Trophoblast cell (in vitro differentiated cells and primary cell): ENCODE results near the gene SSBP2.

Experiments used
- DNase-seq, 2 donors: peaks; one replicate each; pipeline ENCODE4 v3.0.0-alpha.2; 2016
- H2AFZ ChIP-seq: 2 replicates; pipeline ENCODE4 v1.6.1; 2013; ENCODE audit warnings: low read length, moderate library complexity, mild to moderate bottlenecking; ENCODE audit not compliant: insufficient read depth, poor library complexity
- H2AK5ac ChIP-seq: 2 replicates; pipeline ENCODE4 v1.6.1; 2013; ENCODE audit warnings: mild to moderate bottlenecking, low read length
- H2BK120ac ChIP-seq: 2 replicates; pipeline ENCODE4 v1.6.1; 2013; ENCODE audit warnings: low read length, mild to moderate bottlenecking, moderate library complexity; ENCODE audit not compliant: insufficient read depth, poor library complexity
- H2BK12ac ChIP-seq: 2 replicates; pipeline ENCODE4 v1.6.1; 2013; ENCODE audit warnings: mild to moderate bottlenecking, low read length, moderate library complexity
- H2BK5ac ChIP-seq: 2 replicates; pipeline ENCODE4 v1.6.1; 2013; ENCODE audit warnings: low read length, low read depth, moderate library complexity, mild to moderate bottlenecking; ENCODE audit not compliant: poor library complexity
- H3K14ac ChIP-seq: 2 replicates; pipeline ENCODE4 v1.6.1; 2013; ENCODE audit warnings: mild to moderate bottlenecking, low read length
- H3K18ac ChIP-seq: 2 replicates; pipeline ENCODE4 v1.6.1; 2013; ENCODE audit warnings: mild to moderate bottlenecking, low read length
- H3K23ac ChIP-seq: 2 replicates; pipeline ENCODE4 v1.6.1; 2013; ENCODE audit warnings: low read length
- H3K27ac ChIP-seq: 2 replicates; pipeline ENCODE4 v1.5.1; 2013; ENCODE audit warnings: low read depth, mild to moderate bottlenecking, inconsistent platforms, low read length, moderate library complexity
- H3K27me3 ChIP-seq: 2 replicates; pipeline ENCODE4 v1.6.1; 2013; ENCODE audit warnings: inconsistent platforms, mild to moderate bottlenecking, low read length, moderate library complexity; ENCODE audit not compliant: insufficient read depth
- H3K36me3 ChIP-seq, 2 experiments: 1 replicate in 1 of 2; 2 replicates in 1 of 2; pipeline ENCODE4 v1.6.1; 2013; ENCODE audit warnings: low read length in 2 of 2, mild to moderate bottlenecking in 2 of 2, moderate library complexity in 1 of 2; ENCODE audit not compliant: insufficient read depth in 2 of 2, control insufficient read depth in 1 of 2
- H3K4ac ChIP-seq: 2 replicates; pipeline ENCODE4 v1.6.1; 2013; ENCODE audit warnings: low read depth, mild to moderate bottlenecking, low read length, moderate library complexity
- H3K4me1 ChIP-seq, 2 experiments: 1 replicate in 1 of 2; 2 replicates in 1 of 2; pipeline ENCODE4 v1.6.1; 2013; ENCODE audit warnings: low read length in 2 of 2, mild to moderate bottlenecking in 2 of 2, moderate library complexity in 1 of 2; ENCODE audit not compliant: insufficient read depth in 2 of 2, control insufficient read depth in 1 of 2
- H3K4me2 ChIP-seq: 2 replicates; pipeline ENCODE4 v1.6.1; 2013; ENCODE audit warnings: inconsistent platforms, mild to moderate bottlenecking, low read length, moderate library complexity
- H3K4me3 ChIP-seq: 2 replicates; pipeline ENCODE4 v1.5.1; 2013; ENCODE audit warnings: mild to moderate bottlenecking, low read depth, low read length, inconsistent platforms
- H3K79me1 ChIP-seq: one replicate; pipeline ENCODE4 v1.6.1; 2013; ENCODE audit warnings: low read length
- H3K79me2 ChIP-seq: 2 replicates; pipeline ENCODE4 v1.6.1; 2013; ENCODE audit warnings: low read length, mild to moderate bottlenecking; ENCODE audit not compliant: control insufficient read depth, insufficient read depth, poor library complexity
- H3K9ac ChIP-seq: 2 replicates; pipeline ENCODE4 v1.6.1; 2013; ENCODE audit warnings: mild to moderate bottlenecking, low read length
- H3K9me3 ChIP-seq: 2 replicates; pipeline ENCODE4 v1.6.1; 2013; ENCODE audit warnings: low read depth, mild to moderate bottlenecking, control low read depth, inconsistent platforms, low read length; ENCODE audit not compliant: insufficient read depth
- H4K12ac ChIP-seq: 2 replicates; pipeline ENCODE4 v1.6.1; 2013; ENCODE audit warnings: low read depth, mild to moderate bottlenecking, low read length, moderate library complexity
- H4K8ac ChIP-seq: 2 replicates; pipeline ENCODE4 v1.6.1; 2013; ENCODE audit warnings: low read depth, mild to moderate bottlenecking, low read length, moderate library complexity
- H4K91ac ChIP-seq: one replicate; pipeline ENCODE4 v1.6.1; 2013; ENCODE audit warnings: low read depth, mild to moderate bottlenecking, low read length, moderate library complexity
- WGBS: extraction: QIAGEN DNeasy Blood & Tissue Kit; methylation state at CpG from one replicate; pipeline ENCODE4 v1.1.7; 2013; ENCODE audit warnings: missing lambda C conversion rate; ENCODE audit not compliant: insufficient read length, insufficient coverage; ENCODE audit errors: extremely low coverage; 5-methylcytosine and 5-hydroxymethylcytosine counted together

Gene SSBP2

DNA sequence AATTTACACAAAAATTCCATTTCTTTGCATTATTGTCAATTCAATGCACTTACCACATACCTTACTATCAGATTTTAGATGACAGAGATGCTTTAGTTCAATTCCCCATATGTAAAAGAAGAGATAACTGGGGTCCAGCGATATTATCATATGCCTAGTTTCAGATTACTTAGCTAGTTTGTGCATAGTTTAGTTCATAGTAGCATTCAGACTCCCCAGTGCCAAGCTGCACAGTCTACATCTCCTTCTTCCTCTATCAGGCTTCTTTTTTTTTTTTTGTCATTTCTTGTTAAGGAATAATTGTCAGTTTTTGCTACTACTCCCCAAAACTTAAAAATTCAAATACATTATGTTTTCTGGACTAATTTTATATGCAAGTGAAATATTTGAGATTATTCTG lies 175.0 kb downstream of the SSBP2 start:
- H2AFZ ChIP-seq, result no peak overlapping the region

DNA sequence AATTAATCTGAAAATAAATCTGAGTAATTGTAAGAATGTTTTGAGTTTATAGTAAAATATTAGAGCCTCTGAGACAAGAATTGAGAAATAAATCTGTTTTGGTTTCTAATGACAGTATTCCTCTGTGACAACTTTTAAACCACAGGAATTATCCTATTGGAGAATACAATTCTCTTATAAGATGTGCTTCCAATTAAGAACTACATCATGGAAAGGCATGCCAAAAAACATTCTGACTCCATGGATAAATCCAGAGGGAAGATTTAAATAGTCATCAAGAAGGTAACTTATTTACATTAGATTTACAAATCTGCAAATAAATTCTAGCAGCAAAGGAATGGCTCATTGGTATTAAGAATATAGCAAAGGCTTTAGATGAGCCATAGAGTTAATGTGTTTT lies 178.7 kb downstream of the SSBP2 start:
- H3K36me3 ChIP-seq, result no peaks in the 10 kb centered on the region
- no peak overlapping the region for H4K12ac ChIP-seq

More for the DNA sequence above, 175.0 kb downstream of the SSBP2 start:
- Histone ChIP-seq H3K18ac (no peak overlapping the region), H3K27me3 (no peaks in the 10 kb centered on the region), H2BK12ac (no peak overlapping the region), H2BK5ac (no peak overlapping the region), H3K27ac (no peak overlapping the region), H3K23ac (no peak overlapping the region), H3K4me1 (no peaks in the 10 kb centered on the region), H3K9me3 (no peaks in the 10 kb centered on the region), H4K12ac (no peak overlapping the region), H4K8ac (no peak overlapping the region), H3K79me1 (no peaks in the 10 kb centered on the region), H3K4me3 (no peak overlapping the region), H3K4ac (no peak overlapping the region), H2AK5ac (no peak overlapping the region), H3K9ac (no peak overlapping the region), H4K91ac (no peak overlapping the region), H2BK120ac (no peak overlapping the region), H3K4me2 (no peak overlapping the region), H3K79me2 (no peaks in the 10 kb centered on the region), H3K14ac (no peak overlapping the region), H3K36me3 (no peaks in the 10 kb centered on the region)
- peak in 1 of 2 donors; percentile 73 for DNase-seq
- WGBS, result no CpG with 5 or more reads among the region's 1 CpG

DNA sequence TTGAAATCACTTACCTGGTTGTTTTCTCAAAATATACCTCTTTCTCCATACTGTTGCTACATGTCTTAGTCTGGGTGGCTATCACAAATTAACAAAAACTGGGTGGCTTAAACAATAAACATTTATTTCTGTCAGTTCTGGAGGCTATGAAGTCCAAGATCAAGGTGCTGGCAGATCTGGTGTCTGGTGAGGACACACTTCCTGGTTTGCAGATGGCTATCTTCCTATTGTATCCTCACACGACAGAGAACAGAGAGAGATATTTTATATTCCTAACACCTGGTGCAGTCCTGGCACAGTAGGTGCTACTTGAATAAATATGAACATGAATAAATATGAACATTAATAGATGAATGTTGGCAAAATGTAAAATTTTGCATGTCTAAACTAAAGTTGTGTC lies 192.7 kb downstream of the SSBP2 start:
- H4K12ac ChIP-seq, result no peak overlapping the region
- H3K9ac ChIP-seq, result no peak overlapping the region
- H3K4ac ChIP-seq, result no peak overlapping the region
- H4K8ac ChIP-seq, result no peak overlapping the region
- H4K91ac ChIP-seq, result no peak overlapping the region
- no peak overlapping the region for H3K4me3 ChIP-seq
- no peaks in the 10 kb centered on the region for H3K79me2 ChIP-seq
- H2AFZ ChIP-seq, result no peak overlapping the region
- no peak overlapping the region for H3K14ac ChIP-seq
- no peak for DNase-seq
- no peak overlapping the region for H3K23ac ChIP-seq
- no peaks in the 10 kb centered on the region for H3K79me1 ChIP-seq
- H3K4me2 ChIP-seq, result no peak overlapping the region
- no peak overlapping the region for H2AK5ac ChIP-seq
- no peaks in the 10 kb centered on the region for H3K27me3 ChIP-seq
- H3K18ac ChIP-seq, result no peak overlapping the region
- WGBS, result no CpG with 5 or more reads among the region's 1 CpG
- H3K27ac ChIP-seq, result no peak overlapping the region
- no peaks in the 10 kb centered on the region for H3K9me3 ChIP-seq
- no peak overlapping the region for H2BK120ac ChIP-seq
- H2BK12ac ChIP-seq, result no peak overlapping the region
- no peak overlapping the region for H2BK5ac ChIP-seq
- H3K4me1 ChIP-seq, result no peaks in the 10 kb centered on the region
- H3K36me3 ChIP-seq, result no peaks in the 10 kb centered on the region

More for the DNA sequence above, 178.7 kb downstream of the SSBP2 start:
- Histone ChIP-seq H3K4me3 (no peak overlapping the region), H3K9ac (no peak overlapping the region), H4K8ac (no peak overlapping the region), H3K27ac (no peak overlapping the region), H3K79me2 (no peaks in the 10 kb centered on the region), H3K9me3 (no peaks in the 10 kb centered on the region), H3K79me1 (no peaks in the 10 kb centered on the region), H4K91ac (no peak overlapping the region), H3K14ac (no peak overlapping the region), H3K18ac (no peak overlapping the region), H2AFZ (no peak overlapping the region), H3K4ac (no peak overlapping the region), H2AK5ac (no peak overlapping the region), H3K27me3 (no peaks in the 10 kb centered on the region), H2BK12ac (no peak overlapping the region), H3K4me1 (no peaks in the 10 kb centered on the region), H2BK5ac (no peak overlapping the region), H2BK120ac (no peak overlapping the region), H3K23ac (no peak overlapping the region), H3K4me2 (no peak overlapping the region)
- DNase-seq, result no peak

DNA sequence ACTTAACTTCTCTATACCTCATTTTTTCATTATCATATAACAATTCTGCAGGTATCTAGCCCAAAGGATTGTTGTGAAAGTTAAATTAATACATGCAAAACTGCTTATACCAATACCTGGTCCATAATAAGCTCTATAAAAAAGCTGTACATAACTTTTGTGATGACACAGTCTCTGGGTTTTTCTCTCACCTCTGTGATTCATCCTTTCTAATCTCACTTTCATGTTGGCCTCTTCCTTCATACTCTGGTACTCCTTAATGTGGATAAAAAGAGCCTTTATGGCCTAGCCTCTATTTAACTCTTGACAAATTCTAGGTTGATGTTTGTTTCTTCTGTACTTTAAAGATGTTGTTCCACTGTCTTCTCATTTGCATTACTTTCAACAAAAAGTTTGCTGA lies 194.1 kb downstream of the SSBP2 start:
- H3K23ac ChIP-seq, result no peak overlapping the region
- H4K12ac ChIP-seq, result no peak overlapping the region
- H3K9me3 ChIP-seq, result no peaks in the 10 kb centered on the region
- H3K14ac ChIP-seq, result no peak overlapping the region
- no peak overlapping the region for H3K27ac ChIP-seq
- no peak for DNase-seq
- no peak overlapping the region for H2BK5ac ChIP-seq
- H3K79me1 ChIP-seq, result no peaks in the 10 kb centered on the region
- no peak overlapping the region for H3K9ac ChIP-seq
- no peaks in the 10 kb centered on the region for H3K27me3 ChIP-seq
- H3K4ac ChIP-seq, result no peak overlapping the region
- H3K4me1 ChIP-seq, result no peaks in the 10 kb centered on the region
- H4K8ac ChIP-seq, result no peak overlapping the region
- no peak overlapping the region for H2BK120ac ChIP-seq
- no peak overlapping the region for H3K4me2 ChIP-seq
- no peaks in the 10 kb centered on the region for H3K36me3 ChIP-seq
- no peak overlapping the region for H2BK12ac ChIP-seq
- no peak overlapping the region for H3K4me3 ChIP-seq
- no peak overlapping the region for H3K18ac ChIP-seq
- no peak overlapping the region for H2AFZ ChIP-seq
- H4K91ac ChIP-seq, result no peak overlapping the region
- H2AK5ac ChIP-seq, result no peak overlapping the region
- no peaks in the 10 kb centered on the region for H3K79me2 ChIP-seq

DNA sequence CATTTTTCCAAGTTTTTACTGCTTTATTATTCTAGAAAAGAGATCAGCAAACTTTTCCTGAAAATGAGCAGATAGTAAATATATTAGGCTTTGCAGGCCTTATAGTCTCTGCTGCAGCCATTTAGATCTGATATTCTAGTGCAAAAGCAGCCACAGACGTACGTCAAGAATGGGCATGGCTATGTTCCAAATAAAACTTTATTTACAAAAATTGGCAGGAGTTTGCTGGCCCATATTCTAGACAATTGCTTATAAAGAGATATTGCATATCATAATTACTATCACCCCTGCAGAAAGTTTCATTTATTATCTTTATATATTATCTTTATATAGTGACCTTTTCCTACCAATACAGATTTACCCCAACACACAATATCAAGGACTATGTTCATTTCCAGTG lies 195.0 kb downstream of the SSBP2 start:
- H3K27me3 ChIP-seq, result no peaks in the 10 kb centered on the region
- no peaks in the 10 kb centered on the region for H3K79me2 ChIP-seq
- no peak for DNase-seq
- H2AK5ac ChIP-seq, result no peak overlapping the region
- no peak overlapping the region for H2AFZ ChIP-seq
- no peak overlapping the region for H3K4ac ChIP-seq
- H3K4me3 ChIP-seq, result no peak overlapping the region
- no peak overlapping the region for H2BK12ac ChIP-seq
- no CpG with 5 or more reads among the region's 2 CpGs for WGBS
- H3K9me3 ChIP-seq, result no peaks in the 10 kb centered on the region
- H3K4me2 ChIP-seq, result no peak overlapping the region
- no peak overlapping the region for H3K18ac ChIP-seq
- no peak overlapping the region for H4K91ac ChIP-seq
- no peaks in the 10 kb centered on the region for H3K79me1 ChIP-seq
- H3K9ac ChIP-seq, result no peak overlapping the region
- no peak overlapping the region for H2BK120ac ChIP-seq
- H3K27ac ChIP-seq, result no peak overlapping the region
- H3K36me3 ChIP-seq, result no peaks in the 10 kb centered on the region
- no peak overlapping the region for H3K14ac ChIP-seq
- no peaks in the 10 kb centered on the region for H3K4me1 ChIP-seq
- no peak overlapping the region for H2BK5ac ChIP-seq
- no peak overlapping the region for H3K23ac ChIP-seq
- no peak overlapping the region for H4K8ac ChIP-seq
- H4K12ac ChIP-seq, result no peak overlapping the region
